ENCODE data around the gene UGCG. TPM values are rescaled to one million over a fixed set of nuclear protein-coding genes. Genes with fewer than 3 reads are reported as not detected.

Gene UGCG
- 78.5 TPM for total RNA-seq

DNA sequence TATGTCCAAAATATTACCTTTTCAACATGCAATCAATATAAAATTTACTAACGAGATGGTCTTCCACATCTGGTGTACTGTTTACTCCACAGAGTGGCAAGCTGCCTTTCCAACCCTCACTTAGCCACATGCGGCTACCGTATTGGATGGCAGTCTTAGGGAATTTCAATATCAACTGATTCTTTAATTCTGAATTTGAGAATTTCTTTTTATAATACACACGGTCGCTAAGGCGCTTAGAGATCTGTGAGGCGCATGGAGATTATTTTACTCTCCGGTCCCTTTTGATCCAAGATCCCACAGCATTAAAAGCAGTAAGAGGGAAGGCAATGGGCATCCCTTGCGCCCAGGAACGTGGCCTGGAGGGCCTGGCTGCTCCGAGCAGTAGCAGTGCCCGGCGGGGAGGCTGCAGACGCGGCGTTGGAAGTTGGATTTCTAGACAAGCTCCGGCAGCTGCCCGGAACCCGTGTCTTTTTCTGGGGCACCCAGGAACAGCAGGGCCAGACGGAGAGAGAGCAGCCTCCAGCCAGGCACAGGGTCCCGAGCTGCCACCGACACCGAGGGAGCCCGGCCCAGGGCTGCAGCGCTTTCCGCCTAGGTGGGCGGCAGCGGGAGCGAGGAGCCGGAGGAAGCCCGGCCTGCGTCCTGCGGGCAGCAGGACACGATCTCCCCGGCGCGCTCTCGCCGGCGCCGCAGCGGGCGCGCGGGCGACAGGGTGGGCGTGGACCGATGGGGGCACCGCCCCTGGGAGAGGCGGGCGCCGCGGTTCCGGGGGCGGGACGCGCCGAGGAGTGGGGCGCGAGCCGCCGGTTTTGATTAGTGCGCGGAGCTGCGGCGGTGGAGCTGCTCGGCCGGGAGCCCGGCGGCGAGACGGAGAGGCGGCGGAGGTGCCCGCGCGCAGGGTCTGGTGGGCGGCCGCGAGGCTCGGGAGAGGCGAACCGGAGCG is at the start of gene UGCG:
UGCG (plus strand) TSS at position 819 of the 946 bp plus-strand sequence. CDS start 402 bp downstream, outside the sequence.

Other genes starting within 250 kb of the UGCG start
- 49.9 TPM for gene GNG10, start 235.2 kb upstream of the UGCG start, total RNA-seq
- gene SHOC1, start 101.9 kb upstream of the UGCG start, total RNA-seq, result not detected

Measured in camera-type eye (tissue), 1 donor.